K562 (cell line): ENCODE results near the gene MMP15. TPM values are rescaled to one million over a fixed set of nuclear protein-coding genes. Genes with fewer than 3 reads are reported as not detected.

Source experiments
- KLF13 ChIP-seq: fragments of 450-650 bp; IDR thresholded peaks from 2 replicates; pipeline ENCODE4 v1.6.1; 2016; ENCODE audit warnings: missing genetic modification characterization, low read depth, mild to moderate bottlenecking, missing compliant biosample characterization, moderate library complexity, borderline replicate concordance
- NFE2 ChIP-seq: IDR thresholded peaks from 2 replicates; pipeline ENCODE4 v1.6.1; 2014; ENCODE audit warnings: antibody characterized with exemption, low read depth
- NR3C1 ChIP-seq: sonication (generic); formaldehyde crosslinking; IDR thresholded peaks from 2 replicates; pipeline ENCODE4 v1.8.1; 2022; ENCODE audit warnings: missing genetic modification reagents
- PHF8 ChIP-seq: fragments of 200-600 bp; sonication (generic); IDR thresholded peaks from 2 replicates; pipeline ENCODE4 v1.6.1; 2012; ENCODE audit warnings: mixed run types, mild to moderate bottlenecking, inconsistent platforms, low read length, moderate library complexity, borderline replicate concordance
- RBM25 ChIP-seq: fragments of 200-400 bp; formaldehyde crosslinking; IDR thresholded peaks from 2 replicates; pipeline ENCODE4 v1.6.1; 2018; ENCODE audit warnings: low read length, low read depth, moderate library complexity; ENCODE audit not compliant: severe bottlenecking
- RUNX1 ChIP-seq: sonication (generic); IDR thresholded peaks from 2 replicates; pipeline ENCODE4 v1.6.1; 2016; ENCODE audit warnings: antibody characterized with exemption, low read depth
- SNIP1 ChIP-seq: fragments of 450-650 bp; IDR thresholded peaks from 2 replicates; pipeline ENCODE4 v1.7.1; 2017; ENCODE audit warnings: low read depth, mild to moderate bottlenecking
- SRSF9 ChIP-seq: fragments of 200-400 bp; formaldehyde crosslinking; IDR thresholded peaks from 2 replicates; pipeline ENCODE4 v1.6.1; 2017; ENCODE audit warnings: low read depth, low read length, borderline replicate concordance
- TRIM24 ChIP-seq, 2 experiments: fragments of 450-650 bp; IDR thresholded peaks; 2 replicates each; pipeline ENCODE4 v1.6.1; 2016
- XRCC5 ChIP-seq: fragments of 200-400 bp; formaldehyde crosslinking; IDR thresholded peaks from 2 replicates; pipeline ENCODE4 v1.6.1; 2017; ENCODE audit warnings: low read depth, mild to moderate bottlenecking, low read length
- ZNF707 ChIP-seq: fragments of 250-450 bp; sonication (Bioruptor Pico); conservative IDR thresholded peaks from 2 replicates; pipeline ENCODE4 v1.8.0; 2022; ENCODE audit warnings: inconsistent platforms, mild to moderate bottlenecking, moderate library complexity
- polyA plus RNA-seq, 8 experiments: library from polyadenylated mRNA; depleted of rRNA in 4 of 8; stranded (reverse) in 5 of 8; unstranded in 3 of 8; fragments of >200 nt; fragmentation: Nextera tagmentation in 2 of 8; fragmentation: Illumina TruSeq in 1 of 8; extraction: Ambion mirVana in 2 of 8; extraction: Trizol in 1 of 8; gene quantifications; 2 replicates each; pipeline versions ENCODE4 v1.2.1 to v1.2.3, GENCODE V29; 2011 to 2014; ENCODE audit warnings: inconsistent platforms in 1 of 8, missing spikeins in 1 of 8
- total RNA-seq, 7 experiments: library from RNA; depleted of rRNA in 6 of 7; stranded (reverse); fragments of >200 nt in 6 of 7; fragmentation: Illumina TruSeq in 2 of 7; extraction: Trizol in 2 of 7; gene quantifications; 2 replicates each; pipeline versions ENCODE4 v1.2.1 to v1.2.3, GENCODE V29; 2011 to 2021; ENCODE audit warnings: low replicate concordance in 1 of 7
- TF ChIP-seq, protein P1 (sequence below): fragments of 450-650 bp; IDR thresholded peaks from 2 replicates; pipeline ENCODE4 v1.6.1; 2016; ENCODE audit warnings: mild to moderate bottlenecking, moderate library complexity
- TF ChIP-seq, protein P2 (sequence below): fragments of 450-650 bp; conservative IDR thresholded peaks from 2 replicates; pipeline ENCODE4 v1.6.1; 2016; ENCODE audit warnings: missing genetic modification characterization, low read depth, mild to moderate bottlenecking, control low read depth, missing compliant biosample characterization

MMP15 gene
- total and polyA plus RNA-seq, 9 of the 15 experiments (the other 6 are each of a cell fraction or from before 2014, with no cell fraction given), result 0.01 to 20.4 (median 5.5) TPM

DNA sequence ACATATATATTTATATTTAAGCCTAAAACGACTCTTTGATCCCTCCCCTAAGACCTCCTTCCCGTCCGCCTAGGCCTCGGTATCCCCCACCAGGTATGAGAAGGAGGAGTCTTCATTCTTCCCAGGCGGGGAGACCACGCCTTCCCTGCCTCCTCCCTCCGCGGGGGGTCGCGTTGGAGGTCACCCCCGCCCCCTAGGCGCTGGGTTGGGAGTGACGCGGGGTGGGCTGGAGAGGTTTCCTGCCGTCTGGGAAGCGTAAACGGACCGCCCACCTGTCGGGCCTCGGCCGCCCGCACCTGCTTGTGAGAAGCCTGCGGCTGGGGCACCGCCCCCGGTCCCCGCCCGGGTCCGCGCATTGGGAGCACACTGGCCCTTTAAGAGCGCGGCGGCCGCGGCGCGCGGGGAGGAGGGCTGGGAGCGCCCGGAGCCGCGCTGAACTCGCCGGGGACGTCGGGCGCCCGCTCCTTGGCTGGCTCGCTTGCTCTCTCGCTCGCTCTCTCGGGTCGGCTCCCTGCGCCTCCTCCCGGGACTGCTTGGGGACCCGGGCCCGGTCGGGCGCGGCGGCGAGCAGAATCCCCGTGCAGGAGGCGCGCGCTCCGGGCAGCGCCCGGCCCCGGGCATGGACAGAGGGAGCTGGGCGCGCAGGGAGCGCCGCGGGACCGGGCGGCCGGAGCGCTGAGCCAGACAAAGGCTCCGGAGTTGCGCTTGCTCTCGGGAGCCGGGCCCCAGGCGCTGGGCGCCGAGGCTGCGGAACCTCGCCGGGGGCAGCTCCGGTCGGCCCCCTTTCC, at the start of gene MMP15 (continued):
- TF ChIP-seq, protein P1, sequence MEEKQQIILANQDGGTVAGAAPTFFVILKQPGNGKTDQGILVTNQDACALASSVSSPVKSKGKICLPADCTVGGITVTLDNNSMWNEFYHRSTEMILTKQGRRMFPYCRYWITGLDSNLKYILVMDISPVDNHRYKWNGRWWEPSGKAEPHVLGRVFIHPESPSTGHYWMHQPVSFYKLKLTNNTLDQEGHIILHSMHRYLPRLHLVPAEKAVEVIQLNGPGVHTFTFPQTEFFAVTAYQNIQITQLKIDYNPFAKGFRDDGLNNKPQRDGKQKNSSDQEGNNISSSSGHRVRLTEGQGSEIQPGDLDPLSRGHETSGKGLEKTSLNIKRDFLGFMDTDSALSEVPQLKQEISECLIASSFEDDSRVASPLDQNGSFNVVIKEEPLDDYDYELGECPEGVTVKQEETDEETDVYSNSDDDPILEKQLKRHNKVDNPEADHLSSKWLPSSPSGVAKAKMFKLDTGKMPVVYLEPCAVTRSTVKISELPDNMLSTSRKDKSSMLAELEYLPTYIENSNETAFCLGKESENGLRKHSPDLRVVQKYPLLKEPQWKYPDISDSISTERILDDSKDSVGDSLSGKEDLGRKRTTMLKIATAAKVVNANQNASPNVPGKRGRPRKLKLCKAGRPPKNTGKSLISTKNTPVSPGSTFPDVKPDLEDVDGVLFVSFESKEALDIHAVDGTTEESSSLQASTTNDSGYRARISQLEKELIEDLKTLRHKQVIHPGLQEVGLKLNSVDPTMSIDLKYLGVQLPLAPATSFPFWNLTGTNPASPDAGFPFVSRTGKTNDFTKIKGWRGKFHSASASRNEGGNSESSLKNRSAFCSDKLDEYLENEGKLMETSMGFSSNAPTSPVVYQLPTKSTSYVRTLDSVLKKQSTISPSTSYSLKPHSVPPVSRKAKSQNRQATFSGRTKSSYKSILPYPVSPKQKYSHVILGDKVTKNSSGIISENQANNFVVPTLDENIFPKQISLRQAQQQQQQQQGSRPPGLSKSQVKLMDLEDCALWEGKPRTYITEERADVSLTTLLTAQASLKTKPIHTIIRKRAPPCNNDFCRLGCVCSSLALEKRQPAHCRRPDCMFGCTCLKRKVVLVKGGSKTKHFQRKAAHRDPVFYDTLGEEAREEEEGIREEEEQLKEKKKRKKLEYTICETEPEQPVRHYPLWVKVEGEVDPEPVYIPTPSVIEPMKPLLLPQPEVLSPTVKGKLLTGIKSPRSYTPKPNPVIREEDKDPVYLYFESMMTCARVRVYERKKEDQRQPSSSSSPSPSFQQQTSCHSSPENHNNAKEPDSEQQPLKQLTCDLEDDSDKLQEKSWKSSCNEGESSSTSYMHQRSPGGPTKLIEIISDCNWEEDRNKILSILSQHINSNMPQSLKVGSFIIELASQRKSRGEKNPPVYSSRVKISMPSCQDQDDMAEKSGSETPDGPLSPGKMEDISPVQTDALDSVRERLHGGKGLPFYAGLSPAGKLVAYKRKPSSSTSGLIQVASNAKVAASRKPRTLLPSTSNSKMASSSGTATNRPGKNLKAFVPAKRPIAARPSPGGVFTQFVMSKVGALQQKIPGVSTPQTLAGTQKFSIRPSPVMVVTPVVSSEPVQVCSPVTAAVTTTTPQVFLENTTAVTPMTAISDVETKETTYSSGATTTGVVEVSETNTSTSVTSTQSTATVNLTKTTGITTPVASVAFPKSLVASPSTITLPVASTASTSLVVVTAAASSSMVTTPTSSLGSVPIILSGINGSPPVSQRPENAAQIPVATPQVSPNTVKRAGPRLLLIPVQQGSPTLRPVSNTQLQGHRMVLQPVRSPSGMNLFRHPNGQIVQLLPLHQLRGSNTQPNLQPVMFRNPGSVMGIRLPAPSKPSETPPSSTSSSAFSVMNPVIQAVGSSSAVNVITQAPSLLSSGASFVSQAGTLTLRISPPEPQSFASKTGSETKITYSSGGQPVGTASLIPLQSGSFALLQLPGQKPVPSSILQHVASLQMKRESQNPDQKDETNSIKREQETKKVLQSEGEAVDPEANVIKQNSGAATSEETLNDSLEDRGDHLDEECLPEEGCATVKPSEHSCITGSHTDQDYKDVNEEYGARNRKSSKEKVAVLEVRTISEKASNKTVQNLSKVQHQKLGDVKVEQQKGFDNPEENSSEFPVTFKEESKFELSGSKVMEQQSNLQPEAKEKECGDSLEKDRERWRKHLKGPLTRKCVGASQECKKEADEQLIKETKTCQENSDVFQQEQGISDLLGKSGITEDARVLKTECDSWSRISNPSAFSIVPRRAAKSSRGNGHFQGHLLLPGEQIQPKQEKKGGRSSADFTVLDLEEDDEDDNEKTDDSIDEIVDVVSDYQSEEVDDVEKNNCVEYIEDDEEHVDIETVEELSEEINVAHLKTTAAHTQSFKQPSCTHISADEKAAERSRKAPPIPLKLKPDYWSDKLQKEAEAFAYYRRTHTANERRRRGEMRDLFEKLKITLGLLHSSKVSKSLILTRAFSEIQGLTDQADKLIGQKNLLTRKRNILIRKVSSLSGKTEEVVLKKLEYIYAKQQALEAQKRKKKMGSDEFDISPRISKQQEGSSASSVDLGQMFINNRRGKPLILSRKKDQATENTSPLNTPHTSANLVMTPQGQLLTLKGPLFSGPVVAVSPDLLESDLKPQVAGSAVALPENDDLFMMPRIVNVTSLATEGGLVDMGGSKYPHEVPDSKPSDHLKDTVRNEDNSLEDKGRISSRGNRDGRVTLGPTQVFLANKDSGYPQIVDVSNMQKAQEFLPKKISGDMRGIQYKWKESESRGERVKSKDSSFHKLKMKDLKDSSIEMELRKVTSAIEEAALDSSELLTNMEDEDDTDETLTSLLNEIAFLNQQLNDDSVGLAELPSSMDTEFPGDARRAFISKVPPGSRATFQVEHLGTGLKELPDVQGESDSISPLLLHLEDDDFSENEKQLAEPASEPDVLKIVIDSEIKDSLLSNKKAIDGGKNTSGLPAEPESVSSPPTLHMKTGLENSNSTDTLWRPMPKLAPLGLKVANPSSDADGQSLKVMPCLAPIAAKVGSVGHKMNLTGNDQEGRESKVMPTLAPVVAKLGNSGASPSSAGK, result no peak
- TF ChIP-seq TRIM24 (IDR thresholded peaks at IDR 0.05) (peak in 1 of 2 experiments; percentile 34; a peak in 1 of 4 replicates), SNIP1 (no peak), SRSF9 (no peak), ZNF707 (CRISPR knock-in tag) (no peak), RUNX1 (no peak), XRCC5 (no peak; the same call in 1 of the 2 replicates), NR3C1 (CRISPR knock-in tag) (0 out of 2 replicates have a peak, but pooled peaks have one; percentile 59), RBM25 (no peak), NFE2 (no peak), KLF13 (tag) (peak; percentile 88; the same call in 1 of the 2 replicates), PHF8 (peak; percentile 26; the same call in 1 of the 2 replicates)
- TF ChIP-seq, protein P2, sequence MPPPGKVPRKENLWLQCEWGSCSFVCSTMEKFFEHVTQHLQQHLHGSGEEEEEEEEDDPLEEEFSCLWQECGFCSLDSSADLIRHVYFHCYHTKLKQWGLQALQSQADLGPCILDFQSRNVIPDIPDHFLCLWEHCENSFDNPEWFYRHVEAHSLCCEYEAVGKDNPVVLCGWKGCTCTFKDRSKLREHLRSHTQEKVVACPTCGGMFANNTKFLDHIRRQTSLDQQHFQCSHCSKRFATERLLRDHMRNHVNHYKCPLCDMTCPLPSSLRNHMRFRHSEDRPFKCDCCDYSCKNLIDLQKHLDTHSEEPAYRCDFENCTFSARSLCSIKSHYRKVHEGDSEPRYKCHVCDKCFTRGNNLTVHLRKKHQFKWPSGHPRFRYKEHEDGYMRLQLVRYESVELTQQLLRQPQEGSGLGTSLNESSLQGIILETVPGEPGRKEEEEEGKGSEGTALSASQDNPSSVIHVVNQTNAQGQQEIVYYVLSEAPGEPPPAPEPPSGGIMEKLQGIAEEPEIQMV, result peak; percentile 98
